Measurements from ENCODE around the gene GID4. TPM values are rescaled to one million over a fixed set of nuclear protein-coding genes. Genes with fewer than 3 reads are reported as not detected.

Gene GID4
- total RNA-seq, 1 experiment from 2014 or later: 11.4 TPM

- no CpG with 5 or more reads among the region's 8 CpGs for whole genome bisulfite sequencing (ENCODE audit: extremely low coverage, insufficient read length, low lambda C conversion rate)
These were observed 29.4 kb upstream of the GID4 start for GRCh38 chr17:18009609-18010420.

More at GRCh38 chr17:18009609-18010420, 29.4 kb upstream of the GID4 start:
- no peak overlapping the region; the same call in 1 of the 2 replicates for H3K14ac ChIP-seq (ENCODE audit: insufficient read depth, low read length)
- no peak overlapping the region for H2BK12ac ChIP-seq (ENCODE audit: insufficient read length, low read depth, low read length)
- H2BK5ac ChIP-seq (ENCODE audit: insufficient read length, low read length): no peak overlapping the region
- H3K36me3 Mint-ChIP-seq (ENCODE audit: insufficient read depth in 1 of 3, low read depth in 3 of 3): peaks cover 0 to 3% (median 0%) of the 10 kb centered on the region in 3 experiments; a peak in 3 of 7 replicates
- no peak overlapping the region for H4K5ac ChIP-seq (ENCODE audit: insufficient read length, low read depth, low read length)
- no peak overlapping the region for H3K4me2 ChIP-seq (ENCODE audit: insufficient read depth, insufficient read length, low read length)
- no peak overlapping the region for H3K9ac ChIP-seq (ENCODE audit: extremely low read depth, insufficient read length, low read length)
- H3K4me1 ChIP-seq (ENCODE audit: insufficient read depth, low read length): no peaks in the 10 kb centered on the region
- H3K56ac ChIP-seq (ENCODE audit: insufficient read length, low read depth, low read length): no peak overlapping the region
- no peaks in the 10 kb centered on the region for H3K79me1 ChIP-seq (ENCODE audit: insufficient read depth, low read depth, low read length, poor library complexity, severe bottlenecking)
- H3K4me1 Mint-ChIP-seq: peaks cover 8 to 21% of the 10 kb centered on the region in 2 experiments
- no peak overlapping the region for H3K27ac ChIP-seq (ENCODE audit: insufficient read length, low read depth, low read length)
- H2BK20ac ChIP-seq (ENCODE audit: low read depth, low read length, poor library complexity, severe bottlenecking): no peak overlapping the region
- H3K27me3 ChIP-seq (ENCODE audit: insufficient read depth, low read length): no peaks in the 10 kb centered on the region
- no peaks in the 10 kb centered on the region for H3K23me2 ChIP-seq (ENCODE audit: insufficient read length, low read depth, low read length, poor library complexity, severe bottlenecking)
- H3K9me3 Mint-ChIP-seq: no peaks in the 10 kb centered on the region
- peaks cover 8% of the 10 kb centered on the region for H3K27me3 Mint-ChIP-seq (ENCODE audit: low read depth)
- no peak overlapping the region for H3K4me3 Mint-ChIP-seq
- TF ChIP-seq, protein P1, sequence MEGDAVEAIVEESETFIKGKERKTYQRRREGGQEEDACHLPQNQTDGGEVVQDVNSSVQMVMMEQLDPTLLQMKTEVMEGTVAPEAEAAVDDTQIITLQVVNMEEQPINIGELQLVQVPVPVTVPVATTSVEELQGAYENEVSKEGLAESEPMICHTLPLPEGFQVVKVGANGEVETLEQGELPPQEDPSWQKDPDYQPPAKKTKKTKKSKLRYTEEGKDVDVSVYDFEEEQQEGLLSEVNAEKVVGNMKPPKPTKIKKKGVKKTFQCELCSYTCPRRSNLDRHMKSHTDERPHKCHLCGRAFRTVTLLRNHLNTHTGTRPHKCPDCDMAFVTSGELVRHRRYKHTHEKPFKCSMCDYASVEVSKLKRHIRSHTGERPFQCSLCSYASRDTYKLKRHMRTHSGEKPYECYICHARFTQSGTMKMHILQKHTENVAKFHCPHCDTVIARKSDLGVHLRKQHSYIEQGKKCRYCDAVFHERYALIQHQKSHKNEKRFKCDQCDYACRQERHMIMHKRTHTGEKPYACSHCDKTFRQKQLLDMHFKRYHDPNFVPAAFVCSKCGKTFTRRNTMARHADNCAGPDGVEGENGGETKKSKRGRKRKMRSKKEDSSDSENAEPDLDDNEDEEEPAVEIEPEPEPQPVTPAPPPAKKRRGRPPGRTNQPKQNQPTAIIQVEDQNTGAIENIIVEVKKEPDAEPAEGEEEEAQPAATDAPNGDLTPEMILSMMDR (conservative IDR thresholded peaks at IDR 0.05): no peak
- H3K4ac ChIP-seq (ENCODE audit: low read depth, low read length): no peak overlapping the region
- H3K79me2 ChIP-seq (ENCODE audit: insufficient read depth, low read length): no peaks in the 10 kb centered on the region
- no peak overlapping the region for H2BK120ac ChIP-seq (ENCODE audit: low read depth, low read length, poor library complexity, severe bottlenecking)
- no peaks in the 10 kb centered on the region for H4K20me1 ChIP-seq (ENCODE audit: control insufficient read depth, insufficient read depth, insufficient read length)
- no peak overlapping the region for H3T11ph ChIP-seq (ENCODE audit: low read length)
- H2BK15ac ChIP-seq (ENCODE audit: low read depth, low read length): no peak overlapping the region
- no peaks in the 10 kb centered on the region for H3K9me3 ChIP-seq (ENCODE audit: control insufficient read depth, low read depth, low read length)
- no peak overlapping the region for H4K8ac ChIP-seq (replicated peaks; ENCODE audit: insufficient read length, low read depth, low read length)
- H2AFZ ChIP-seq (ENCODE audit: low read length): no peak overlapping the region
- H3K23ac ChIP-seq (ENCODE audit: insufficient read length, low read depth, low read length): no peak overlapping the region
- H2AK5ac ChIP-seq (ENCODE audit: insufficient read length, low read length): no peak overlapping the region
- H3K18ac ChIP-seq (ENCODE audit: insufficient read length, low read depth, low read length): no peak overlapping the region
- no peak overlapping the region for H3K27ac Mint-ChIP-seq
- no peak overlapping the region for H4K91ac ChIP-seq (ENCODE audit: insufficient read length, low read depth, low read length)
- no peak for DNase-seq
